ENCODE measurements around the gene FOXL2.

DNA sequence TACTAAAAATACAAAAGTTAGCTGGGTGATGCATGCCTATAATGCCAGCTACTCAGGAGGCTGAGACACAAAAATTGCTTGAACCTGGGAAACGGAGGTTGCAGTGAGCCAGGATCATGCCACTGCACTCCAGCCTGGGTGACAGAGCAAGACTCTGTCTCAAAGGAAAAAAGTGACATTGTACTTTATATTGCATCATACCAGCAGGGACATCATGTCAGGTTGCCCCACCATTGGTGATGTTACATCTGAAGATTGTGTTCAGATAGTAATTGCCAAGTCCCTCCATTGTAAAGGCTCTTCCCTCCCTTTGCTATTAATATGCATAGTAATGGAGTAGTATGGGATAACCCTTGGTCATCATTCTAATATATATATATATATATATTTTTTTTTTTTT is 44.8 kb downstream of the FOXL2 start:
- TF ChIP-seq POLR2A (IDR thresholded peaks at IDR 0.05; ENCODE audit: low read depth, low read length) (no peak), SMC3 (IDR thresholded peaks at IDR 0.05; ENCODE audit: low read depth, low read length) (no peak), BHLHE40 (IDR thresholded peaks at IDR 0.05; ENCODE audit: low read depth, low read length) (no peak), MXI1 (IDR thresholded peaks at IDR 0.05; ENCODE audit: borderline replicate concordance, low read depth, low read length) (no peak), FOS (IDR thresholded peaks at IDR 0.05; ENCODE audit: low read depth, low read length) (no peak), MAZ (IDR thresholded peaks at IDR 0.05; ENCODE audit: borderline replicate concordance, low read depth, low read length) (no peak), RAD21 (IDR thresholded peaks at IDR 0.05; ENCODE audit: low read length) (no peak), RCOR1 (IDR thresholded peaks at IDR 0.05; ENCODE audit: insufficient replicate concordance, low read length) (no peak), NFE2L2 (IDR thresholded peaks at IDR 0.05; ENCODE audit: low read depth, low read length) (no peak), CEBPB (IDR thresholded peaks at IDR 0.05; ENCODE audit: low read depth, low read length) (peak; percentile 61), CHD1 (IDR thresholded peaks at IDR 0.05; ENCODE audit: low read depth, low read length) (no peak)
- TF ChIP-seq, protein P1, sequence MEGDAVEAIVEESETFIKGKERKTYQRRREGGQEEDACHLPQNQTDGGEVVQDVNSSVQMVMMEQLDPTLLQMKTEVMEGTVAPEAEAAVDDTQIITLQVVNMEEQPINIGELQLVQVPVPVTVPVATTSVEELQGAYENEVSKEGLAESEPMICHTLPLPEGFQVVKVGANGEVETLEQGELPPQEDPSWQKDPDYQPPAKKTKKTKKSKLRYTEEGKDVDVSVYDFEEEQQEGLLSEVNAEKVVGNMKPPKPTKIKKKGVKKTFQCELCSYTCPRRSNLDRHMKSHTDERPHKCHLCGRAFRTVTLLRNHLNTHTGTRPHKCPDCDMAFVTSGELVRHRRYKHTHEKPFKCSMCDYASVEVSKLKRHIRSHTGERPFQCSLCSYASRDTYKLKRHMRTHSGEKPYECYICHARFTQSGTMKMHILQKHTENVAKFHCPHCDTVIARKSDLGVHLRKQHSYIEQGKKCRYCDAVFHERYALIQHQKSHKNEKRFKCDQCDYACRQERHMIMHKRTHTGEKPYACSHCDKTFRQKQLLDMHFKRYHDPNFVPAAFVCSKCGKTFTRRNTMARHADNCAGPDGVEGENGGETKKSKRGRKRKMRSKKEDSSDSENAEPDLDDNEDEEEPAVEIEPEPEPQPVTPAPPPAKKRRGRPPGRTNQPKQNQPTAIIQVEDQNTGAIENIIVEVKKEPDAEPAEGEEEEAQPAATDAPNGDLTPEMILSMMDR (conservative IDR thresholded peaks at IDR 0.05; ENCODE audit: low read depth, low read length): no peak
- TF ChIP-seq, protein P2, sequence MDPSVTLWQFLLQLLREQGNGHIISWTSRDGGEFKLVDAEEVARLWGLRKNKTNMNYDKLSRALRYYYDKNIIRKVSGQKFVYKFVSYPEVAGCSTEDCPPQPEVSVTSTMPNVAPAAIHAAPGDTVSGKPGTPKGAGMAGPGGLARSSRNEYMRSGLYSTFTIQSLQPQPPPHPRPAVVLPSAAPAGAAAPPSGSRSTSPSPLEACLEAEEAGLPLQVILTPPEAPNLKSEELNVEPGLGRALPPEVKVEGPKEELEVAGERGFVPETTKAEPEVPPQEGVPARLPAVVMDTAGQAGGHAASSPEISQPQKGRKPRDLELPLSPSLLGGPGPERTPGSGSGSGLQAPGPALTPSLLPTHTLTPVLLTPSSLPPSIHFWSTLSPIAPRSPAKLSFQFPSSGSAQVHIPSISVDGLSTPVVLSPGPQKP (IDR thresholded peaks at IDR 0.05; ENCODE audit: borderline replicate concordance, low read depth, low read length): no peak
- TF ChIP-seq, protein P3, sequence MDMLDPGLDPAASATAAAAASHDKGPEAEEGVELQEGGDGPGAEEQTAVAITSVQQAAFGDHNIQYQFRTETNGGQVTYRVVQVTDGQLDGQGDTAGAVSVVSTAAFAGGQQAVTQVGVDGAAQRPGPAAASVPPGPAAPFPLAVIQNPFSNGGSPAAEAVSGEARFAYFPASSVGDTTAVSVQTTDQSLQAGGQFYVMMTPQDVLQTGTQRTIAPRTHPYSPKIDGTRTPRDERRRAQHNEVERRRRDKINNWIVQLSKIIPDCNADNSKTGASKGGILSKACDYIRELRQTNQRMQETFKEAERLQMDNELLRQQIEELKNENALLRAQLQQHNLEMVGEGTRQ (IDR thresholded peaks at IDR 0.05; ENCODE audit: low read depth, low read length): no peak
